ENCODE measurements around the gene CTNS. TPM values are rescaled to one million over a fixed set of nuclear protein-coding genes. Genes with fewer than 3 reads are reported as not detected.

Gene CTNS
- polyA plus RNA-seq, 1 donor (not counting 4 experiments of a cell fraction or from before 2014, with no cell fraction given) = 7.4 TPM

DNA sequence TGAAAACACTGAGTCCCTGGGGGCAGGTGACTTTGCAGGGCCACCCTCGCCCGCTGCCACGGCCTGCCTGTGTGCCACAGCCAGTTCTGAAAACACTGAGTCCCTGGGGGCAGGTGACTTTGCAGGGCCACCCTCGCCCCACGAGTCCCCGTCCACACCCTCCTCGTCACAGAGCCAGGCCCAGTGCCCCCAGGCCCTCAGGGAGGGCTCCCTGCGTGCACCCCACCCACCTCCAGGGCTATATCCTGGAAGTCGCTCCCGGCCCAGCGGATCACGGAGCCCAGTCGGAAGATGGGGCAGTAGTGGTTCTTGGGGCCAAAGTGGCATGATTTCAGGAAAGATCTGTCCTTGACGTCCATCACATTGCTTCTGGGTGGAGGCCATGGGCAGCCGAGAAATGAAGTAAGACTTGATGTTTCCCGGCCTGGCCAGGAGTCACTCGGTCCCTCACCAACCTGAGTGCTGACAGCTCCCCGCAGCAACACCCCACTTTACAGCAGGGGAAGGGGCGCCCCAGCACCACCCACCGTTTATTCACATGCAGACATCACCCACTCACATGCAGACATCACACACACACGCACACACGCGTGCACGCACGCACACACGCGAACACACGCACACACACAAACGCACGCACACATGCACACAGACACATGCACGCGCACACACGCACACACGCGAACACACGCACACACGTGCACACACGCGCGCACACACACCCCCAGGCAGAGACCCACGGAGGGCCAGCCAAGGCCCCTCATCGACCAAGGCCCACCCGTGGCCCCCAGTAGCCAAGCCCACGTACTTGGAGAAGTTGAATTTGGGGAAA, 52.9 kb downstream of the CTNS start:
- no peaks in the 10 kb centered on the region for H3K79me2 ChIP-seq (ENCODE audit: control insufficient read depth, insufficient read depth, low read length)
- no peaks in the 10 kb centered on the region for H3K9me3 ChIP-seq (ENCODE audit: control insufficient read depth, low read depth, low read length)
- H3K27ac ChIP-seq (ENCODE audit: control insufficient read depth, insufficient read depth, low read length) = no peak overlapping the region
- no peak overlapping the region for H3K9ac ChIP-seq (ENCODE audit: control insufficient read depth, extremely low read depth, insufficient read depth, low read length)
- H4K20me1 ChIP-seq (ENCODE audit: control insufficient read depth, extremely low read depth, insufficient read depth, low read length) = no peaks in the 10 kb centered on the region
- no peak overlapping the region for H3K4me3 ChIP-seq (ENCODE audit: control insufficient read depth in 2 of 3, extremely low read depth in 1 of 3, insufficient read depth in 2 of 3, low read depth in 1 of 3, low read length in 3 of 3)
- dilution Hi-C loops (cut with MboI; ENCODE audit: extremely low pct_ligation_motif_present, low sequenced_read_pairs) = no loop called here
- no peaks in the 10 kb centered on the region for H3K36me3 ChIP-seq (ENCODE audit: control insufficient read depth in 2 of 2, extremely low read depth in 1 of 2, insufficient read depth in 2 of 2, low read length in 2 of 2)
- FAIRE-seq (no peak), DNase-seq (ENCODE audit: low read depth, low spot score) (no peak)
- peaks cover 20% of the 10 kb centered on the region for H3K27me3 ChIP-seq (ENCODE audit: control insufficient read depth, extremely low read depth, insufficient read depth, low read length)
- no peaks in the 10 kb centered on the region for H3K4me1 ChIP-seq (ENCODE audit: control insufficient read depth, extremely low read depth, insufficient read depth, low read length)
- no peaks in the 10 kb centered on the region for H3K9me1 ChIP-seq (ENCODE audit: control insufficient read depth, extremely low read depth, insufficient read depth, low read length)
- H2AFZ ChIP-seq (ENCODE audit: control insufficient read depth, low read length) = no peak overlapping the region
- TF ChIP-seq EZH2 (IDR thresholded peaks at IDR 0.05; ENCODE audit: low read length) = no peak
- TF ChIP-seq, protein P1, sequence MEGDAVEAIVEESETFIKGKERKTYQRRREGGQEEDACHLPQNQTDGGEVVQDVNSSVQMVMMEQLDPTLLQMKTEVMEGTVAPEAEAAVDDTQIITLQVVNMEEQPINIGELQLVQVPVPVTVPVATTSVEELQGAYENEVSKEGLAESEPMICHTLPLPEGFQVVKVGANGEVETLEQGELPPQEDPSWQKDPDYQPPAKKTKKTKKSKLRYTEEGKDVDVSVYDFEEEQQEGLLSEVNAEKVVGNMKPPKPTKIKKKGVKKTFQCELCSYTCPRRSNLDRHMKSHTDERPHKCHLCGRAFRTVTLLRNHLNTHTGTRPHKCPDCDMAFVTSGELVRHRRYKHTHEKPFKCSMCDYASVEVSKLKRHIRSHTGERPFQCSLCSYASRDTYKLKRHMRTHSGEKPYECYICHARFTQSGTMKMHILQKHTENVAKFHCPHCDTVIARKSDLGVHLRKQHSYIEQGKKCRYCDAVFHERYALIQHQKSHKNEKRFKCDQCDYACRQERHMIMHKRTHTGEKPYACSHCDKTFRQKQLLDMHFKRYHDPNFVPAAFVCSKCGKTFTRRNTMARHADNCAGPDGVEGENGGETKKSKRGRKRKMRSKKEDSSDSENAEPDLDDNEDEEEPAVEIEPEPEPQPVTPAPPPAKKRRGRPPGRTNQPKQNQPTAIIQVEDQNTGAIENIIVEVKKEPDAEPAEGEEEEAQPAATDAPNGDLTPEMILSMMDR (optimal IDR thresholded peaks at IDR 0.05 in 1 of 3, IDR thresholded peaks at IDR 0.05 in 1 of 3, conservative IDR thresholded peaks at IDR 0.05 in 1 of 3; ENCODE audit: extremely low read depth in 1 of 3, insufficient read depth in 2 of 3, low read length in 3 of 3) = no peak
- H3K4me2 ChIP-seq (ENCODE audit: control insufficient read depth, extremely low read depth, insufficient read depth, low read depth, low read length) = no peak overlapping the region

DNA sequence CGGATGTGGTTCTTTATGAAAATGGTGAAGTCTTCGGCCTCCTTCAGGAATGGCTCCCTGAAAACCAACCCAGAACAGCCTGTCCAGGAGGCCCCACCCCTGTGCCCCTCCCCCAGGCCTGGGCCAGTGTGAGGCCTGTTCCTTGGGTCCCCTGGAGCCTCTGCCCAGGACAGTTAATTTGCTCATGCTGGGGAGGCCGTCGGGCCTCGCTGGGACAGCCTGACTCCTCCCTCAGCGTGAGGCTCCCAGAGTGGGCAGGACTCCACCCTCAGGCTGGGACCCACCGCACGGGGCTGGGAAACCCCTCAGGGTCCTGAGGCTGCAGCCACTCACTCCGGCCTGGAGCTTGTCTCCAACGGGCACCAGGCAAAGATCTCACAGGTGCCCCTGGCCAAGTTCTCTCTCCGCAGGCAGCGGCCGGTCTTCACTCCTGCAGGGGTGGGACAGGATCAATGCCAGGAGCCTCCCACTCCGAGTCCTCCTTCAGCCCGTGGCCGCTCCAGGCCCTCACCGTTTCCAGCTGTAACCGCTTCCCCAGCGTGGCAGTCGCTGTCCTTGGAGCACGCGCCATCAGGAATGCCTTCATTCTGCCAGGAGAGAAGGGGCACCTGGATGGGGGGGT, 53.6 kb downstream of the CTNS start:
- Histone ChIP-seq H3K36me3 (ENCODE audit: control insufficient read depth in 2 of 2, extremely low read depth in 1 of 2, insufficient read depth in 2 of 2, low read length in 2 of 2) (no peaks in the 10 kb centered on the region), H3K9me3 (ENCODE audit: control insufficient read depth, low read depth, low read length) (no peaks in the 10 kb centered on the region), H3K4me3 (ENCODE audit: control insufficient read depth in 2 of 3, extremely low read depth in 1 of 3, insufficient read depth in 2 of 3, low read depth in 1 of 3, low read length in 3 of 3) (no peak overlapping the region), H2AFZ (ENCODE audit: control insufficient read depth, low read length) (no peak overlapping the region), H3K79me2 (ENCODE audit: control insufficient read depth, insufficient read depth, low read length) (no peaks in the 10 kb centered on the region), H3K4me1 (ENCODE audit: control insufficient read depth, extremely low read depth, insufficient read depth, low read length) (no peaks in the 10 kb centered on the region), H3K9me1 (ENCODE audit: control insufficient read depth, extremely low read depth, insufficient read depth, low read length) (no peaks in the 10 kb centered on the region), H3K27me3 (ENCODE audit: control insufficient read depth, extremely low read depth, insufficient read depth, low read length) (peaks cover 23% of the 10 kb centered on the region), H4K20me1 (ENCODE audit: control insufficient read depth, extremely low read depth, insufficient read depth, low read length) (no peaks in the 10 kb centered on the region), H3K4me2 (ENCODE audit: control insufficient read depth, extremely low read depth, insufficient read depth, low read depth, low read length) (no peak overlapping the region), H3K27ac (ENCODE audit: control insufficient read depth, insufficient read depth, low read length) (no peak overlapping the region), H3K9ac (ENCODE audit: control insufficient read depth, extremely low read depth, insufficient read depth, low read length) (no peak overlapping the region)
- TF ChIP-seq, protein P1 (optimal IDR thresholded peaks at IDR 0.05 in 1 of 3, IDR thresholded peaks at IDR 0.05 in 1 of 3, conservative IDR thresholded peaks at IDR 0.05 in 1 of 3; ENCODE audit: extremely low read depth in 1 of 3, insufficient read depth in 2 of 3, low read length in 3 of 3) = no peak
- no peak for TF ChIP-seq EZH2 (IDR thresholded peaks at IDR 0.05; ENCODE audit: low read length)
- no peak for FAIRE-seq
- dilution Hi-C loops (cut with MboI; ENCODE audit: extremely low pct_ligation_motif_present, low sequenced_read_pairs) = no loop called here
- DNase-seq (ENCODE audit: low read depth, low spot score) = no peak

Data from keratinocyte (primary cell).